ENCODE data around the gene PARS2. TPM values are rescaled to one million over a fixed set of nuclear protein-coding genes. Genes with fewer than 3 reads are reported as not detected.

PARS2 gene
- total RNA-seq, 2 donors from 2014 or later, result 3.9 to 4.0 TPM

DNA sequence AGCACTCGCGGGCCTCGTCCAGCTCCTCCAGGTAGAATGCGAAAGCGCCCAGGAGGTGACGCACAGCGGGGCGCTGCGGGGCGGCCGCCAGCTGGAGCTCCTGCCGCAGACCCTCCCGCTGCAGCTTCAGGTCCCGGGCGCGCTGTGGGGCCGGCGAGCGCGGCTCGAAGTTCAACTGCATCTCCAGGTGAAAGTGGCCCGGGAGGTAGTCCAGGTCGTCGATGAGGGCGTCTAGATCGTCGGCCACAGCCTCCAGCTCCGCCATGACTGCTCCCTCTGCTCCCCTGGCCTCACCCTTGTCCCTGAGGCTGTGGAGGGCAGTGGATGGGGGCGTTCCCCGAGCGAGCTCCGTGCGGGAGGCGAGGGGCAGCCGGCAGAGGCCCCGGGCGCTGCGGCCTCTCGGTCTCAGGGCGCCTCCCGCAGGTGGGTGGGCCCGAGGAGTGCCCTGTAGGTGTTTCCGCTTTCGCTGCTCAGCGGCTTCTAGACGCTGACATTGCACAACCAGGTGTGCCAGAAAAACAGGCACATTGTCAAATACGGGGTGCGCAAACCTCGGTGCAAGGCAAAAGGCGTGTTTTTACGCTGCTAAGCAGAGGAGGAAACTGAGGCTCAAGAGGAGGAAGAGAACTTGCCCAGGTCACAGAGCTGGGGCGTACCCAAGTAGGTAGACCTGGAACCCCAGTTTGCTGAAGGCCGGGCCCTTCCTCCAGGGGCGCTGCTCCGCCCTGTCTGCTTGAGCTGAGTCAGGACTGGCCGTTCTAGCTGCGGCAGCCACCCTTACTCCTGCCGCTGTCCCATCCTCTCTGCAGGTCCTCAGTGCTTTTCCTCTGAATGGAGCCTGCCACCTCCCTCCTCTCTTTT lies 36.8 kb upstream of the PARS2 start, which contains the start of gene TTC22:
Gene TTC22 (minus strand): TSS at position 425 of the 861 bp plus-strand sequence. CDS start 160 bp downstream, at position 265.
- Histone ChIP-seq H3K4me1 (peaks cover 0 to 15% of the 10 kb centered on the region in 2 donors), H3K27me3 (peaks cover 0 to 10% of the 10 kb centered on the region in 2 donors), H3K9me3 (no peaks in the 10 kb centered on the region), H3K27ac (no peak within 1 kb of the TSS), H3K4me3 (peak within 1 kb of the TSS; percentile 9 to 42), H3K36me3 (no peaks in the 10 kb centered on the region)
- DNase-seq (ENCODE audit: low spot score), result no peak
- TF ChIP-seq, protein P1, sequence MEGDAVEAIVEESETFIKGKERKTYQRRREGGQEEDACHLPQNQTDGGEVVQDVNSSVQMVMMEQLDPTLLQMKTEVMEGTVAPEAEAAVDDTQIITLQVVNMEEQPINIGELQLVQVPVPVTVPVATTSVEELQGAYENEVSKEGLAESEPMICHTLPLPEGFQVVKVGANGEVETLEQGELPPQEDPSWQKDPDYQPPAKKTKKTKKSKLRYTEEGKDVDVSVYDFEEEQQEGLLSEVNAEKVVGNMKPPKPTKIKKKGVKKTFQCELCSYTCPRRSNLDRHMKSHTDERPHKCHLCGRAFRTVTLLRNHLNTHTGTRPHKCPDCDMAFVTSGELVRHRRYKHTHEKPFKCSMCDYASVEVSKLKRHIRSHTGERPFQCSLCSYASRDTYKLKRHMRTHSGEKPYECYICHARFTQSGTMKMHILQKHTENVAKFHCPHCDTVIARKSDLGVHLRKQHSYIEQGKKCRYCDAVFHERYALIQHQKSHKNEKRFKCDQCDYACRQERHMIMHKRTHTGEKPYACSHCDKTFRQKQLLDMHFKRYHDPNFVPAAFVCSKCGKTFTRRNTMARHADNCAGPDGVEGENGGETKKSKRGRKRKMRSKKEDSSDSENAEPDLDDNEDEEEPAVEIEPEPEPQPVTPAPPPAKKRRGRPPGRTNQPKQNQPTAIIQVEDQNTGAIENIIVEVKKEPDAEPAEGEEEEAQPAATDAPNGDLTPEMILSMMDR (IDR thresholded peaks at IDR 0.05), result peak in 1 of 2 donors; percentile 49

- Histone ChIP-seq H3K9me3 (no peaks in the 10 kb centered on the region), H3K27me3 (peaks cover 0 to 10% of the 10 kb centered on the region in 2 donors), H3K36me3 (no peaks in the 10 kb centered on the region), H3K4me3 (peak overlapping the region in 1 of 2 donors; percentile 42), H3K27ac (no peak overlapping the region), H3K4me1 (peaks cover 0 to 15% of the 10 kb centered on the region in 2 donors)
- no peak for DNase-seq (ENCODE audit: low spot score)
- TF ChIP-seq, protein P1 (IDR thresholded peaks at IDR 0.05), result no peak
Observed at GRCh38 chr1:54800041-54800898, 35.9 kb upstream of the PARS2 start.

GRCh38 chr1:54798769-54799641 lies 34.7 kb upstream of the PARS2 start:
- Histone ChIP-seq H3K27me3 (peaks cover 0 to 10% of the 10 kb centered on the region in 2 donors), H3K4me1 (peaks cover 0 to 15% of the 10 kb centered on the region in 2 donors), H3K9me3 (no peaks in the 10 kb centered on the region), H3K36me3 (no peaks in the 10 kb centered on the region), H3K27ac (no peak overlapping the region), H3K4me3 (no peak overlapping the region)
- TF ChIP-seq, protein P1 (IDR thresholded peaks at IDR 0.05), result no peak
- DNase-seq (ENCODE audit: low spot score), result no peak

DNA sequence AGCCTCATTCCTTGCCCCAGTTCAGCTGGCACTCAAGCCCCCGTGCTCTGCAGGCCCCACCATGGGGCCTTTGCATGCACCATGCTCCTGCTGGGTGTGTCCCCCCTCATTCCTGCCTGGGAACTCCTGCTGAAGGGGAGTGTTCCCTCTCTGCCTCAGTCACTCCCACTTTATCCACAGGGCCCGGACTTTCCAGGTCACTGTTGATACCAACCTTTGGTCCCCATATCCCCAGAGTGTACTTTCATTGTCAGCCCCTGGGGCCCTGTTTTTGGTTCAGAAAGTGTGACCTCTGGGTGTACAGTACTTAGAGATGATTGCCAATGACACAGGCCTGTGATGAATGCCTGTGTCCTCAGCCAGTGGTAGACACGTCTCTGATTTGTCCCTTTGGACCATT lies 33.9 kb upstream of the PARS2 start:
- TF ChIP-seq, protein P1 (IDR thresholded peaks at IDR 0.05), result no peak
- DNase-seq (ENCODE audit: low spot score), result no peak
- H3K4me1 ChIP-seq, result peaks cover 0 to 15% of the 10 kb centered on the region in 2 donors
- peaks cover 0 to 10% of the 10 kb centered on the region in 2 donors for H3K27me3 ChIP-seq
- H3K36me3 ChIP-seq, result no peaks in the 10 kb centered on the region
- no peaks in the 10 kb centered on the region for H3K9me3 ChIP-seq
- no peak overlapping the region for H3K27ac ChIP-seq
- no peak overlapping the region for H3K4me3 ChIP-seq

DNA sequence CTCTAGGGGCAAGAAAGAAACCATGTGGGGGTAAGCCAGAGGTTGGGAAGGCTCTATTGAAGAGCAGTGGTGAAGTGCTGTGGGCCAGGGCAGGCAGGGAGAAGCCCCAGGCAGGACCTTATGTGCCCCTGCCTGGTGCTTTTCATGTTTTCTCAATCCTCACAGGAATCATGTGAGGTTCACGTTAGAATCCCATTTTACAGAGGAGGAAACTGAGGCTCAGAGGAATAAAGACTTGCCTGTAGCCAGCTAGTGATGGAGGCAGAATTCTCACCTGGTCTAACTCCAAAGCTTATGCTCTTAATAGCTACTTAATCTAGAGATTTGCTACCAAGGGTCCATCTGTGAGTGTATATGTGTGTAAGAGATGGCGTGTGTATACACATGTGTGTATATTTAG lies 32.6 kb upstream of the PARS2 start:
- peaks cover 0 to 15% of the 10 kb centered on the region in 2 donors for H3K4me1 ChIP-seq
- no peak overlapping the region for H3K27ac ChIP-seq
- H3K36me3 ChIP-seq, result no peaks in the 10 kb centered on the region
- H3K9me3 ChIP-seq, result peaks cover 0 to 5% of the 10 kb centered on the region in 2 donors
- H3K27me3 ChIP-seq, result peaks cover 0 to 10% of the 10 kb centered on the region in 2 donors
- no peak for DNase-seq (ENCODE audit: low spot score)
- H3K4me3 ChIP-seq, result no peak overlapping the region
- TF ChIP-seq, protein P1 (IDR thresholded peaks at IDR 0.05), result no peak
